ENCODE data around the gene CSTF1.

The CSTF1 gene

DNA sequence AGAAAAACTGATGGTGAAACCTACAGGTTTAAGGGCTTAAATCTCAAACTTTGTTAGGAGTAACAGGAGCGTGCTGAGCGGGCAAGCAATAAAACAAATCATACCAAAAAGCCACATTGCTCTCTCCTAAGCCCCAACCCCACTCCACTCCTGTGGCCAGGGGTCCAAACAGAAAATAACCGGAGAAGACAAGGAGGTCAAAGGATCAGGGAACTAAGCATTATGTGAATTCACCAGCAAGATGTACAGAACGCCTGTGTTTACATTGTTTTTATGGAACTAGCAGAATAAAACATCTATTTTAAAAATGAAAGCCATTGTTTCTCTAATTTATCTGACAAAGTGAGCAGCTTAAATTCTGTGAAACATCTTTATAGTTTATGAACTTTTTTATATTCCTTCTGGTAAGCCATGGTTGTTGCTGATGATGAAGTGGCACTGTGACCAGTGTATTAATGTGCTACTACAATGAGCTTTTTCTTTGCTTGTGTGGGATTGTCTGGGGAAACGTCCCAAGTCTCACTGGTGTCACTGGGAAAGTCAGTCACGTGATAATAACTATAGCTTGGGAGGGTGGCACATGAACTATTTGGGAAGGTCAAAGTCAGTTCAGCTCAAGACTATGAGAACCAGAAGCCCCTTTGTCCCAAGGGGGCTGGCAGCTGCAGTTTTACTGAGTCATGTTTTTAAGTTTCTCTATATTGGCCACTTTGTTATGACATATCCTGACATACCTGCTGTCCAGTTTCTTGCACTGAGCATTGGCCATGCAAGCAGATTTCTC is 23.9 kb upstream of the CSTF1 start:
- in situ Hi-C loops (cut with MboI; ENCODE audit: low sequenced_read_pairs, unreplicated experiment) = no loop called here
- TF ChIP-seq, protein P1, sequence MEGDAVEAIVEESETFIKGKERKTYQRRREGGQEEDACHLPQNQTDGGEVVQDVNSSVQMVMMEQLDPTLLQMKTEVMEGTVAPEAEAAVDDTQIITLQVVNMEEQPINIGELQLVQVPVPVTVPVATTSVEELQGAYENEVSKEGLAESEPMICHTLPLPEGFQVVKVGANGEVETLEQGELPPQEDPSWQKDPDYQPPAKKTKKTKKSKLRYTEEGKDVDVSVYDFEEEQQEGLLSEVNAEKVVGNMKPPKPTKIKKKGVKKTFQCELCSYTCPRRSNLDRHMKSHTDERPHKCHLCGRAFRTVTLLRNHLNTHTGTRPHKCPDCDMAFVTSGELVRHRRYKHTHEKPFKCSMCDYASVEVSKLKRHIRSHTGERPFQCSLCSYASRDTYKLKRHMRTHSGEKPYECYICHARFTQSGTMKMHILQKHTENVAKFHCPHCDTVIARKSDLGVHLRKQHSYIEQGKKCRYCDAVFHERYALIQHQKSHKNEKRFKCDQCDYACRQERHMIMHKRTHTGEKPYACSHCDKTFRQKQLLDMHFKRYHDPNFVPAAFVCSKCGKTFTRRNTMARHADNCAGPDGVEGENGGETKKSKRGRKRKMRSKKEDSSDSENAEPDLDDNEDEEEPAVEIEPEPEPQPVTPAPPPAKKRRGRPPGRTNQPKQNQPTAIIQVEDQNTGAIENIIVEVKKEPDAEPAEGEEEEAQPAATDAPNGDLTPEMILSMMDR (IDR thresholded peaks at IDR 0.05; ENCODE audit: borderline replicate concordance, control extremely low read depth, extremely low read depth, insufficient read depth, missing control alignments) = no peak
- no peak for DNase-seq (ENCODE audit: low spot score)

GRCh38 chr20:56369179-56369578 is 23.3 kb upstream of the CSTF1 start:
- no peak for DNase-seq (ENCODE audit: low spot score)
- in situ Hi-C loops (cut with MboI; ENCODE audit: low sequenced_read_pairs, unreplicated experiment) = no loop called here
- TF ChIP-seq, protein P1 (IDR thresholded peaks at IDR 0.05; ENCODE audit: borderline replicate concordance, control extremely low read depth, extremely low read depth, insufficient read depth, missing control alignments) = no peak

DNA sequence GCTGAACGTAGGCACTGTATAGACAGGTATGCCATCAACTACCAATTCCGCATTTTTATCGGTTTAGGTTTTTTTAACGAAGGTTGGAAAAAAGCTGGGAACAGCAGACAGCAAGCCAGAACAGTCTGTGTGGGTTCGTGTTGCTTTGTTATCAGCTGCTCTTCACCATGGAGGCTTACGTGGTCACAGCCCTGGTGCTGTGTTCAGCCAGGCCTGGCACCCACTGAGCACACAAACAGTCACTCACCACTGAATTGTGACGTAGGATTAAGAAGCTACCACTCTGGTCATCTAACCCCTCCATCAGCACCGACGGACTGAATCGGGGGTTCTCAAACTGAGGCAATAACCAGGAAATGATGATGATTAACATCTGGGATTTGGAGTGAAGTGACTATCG is 20.5 kb upstream of the CSTF1 start:
- in situ Hi-C loops (cut with MboI; ENCODE audit: low sequenced_read_pairs, unreplicated experiment) = no loop called here

GRCh38 chr20:56372850-56373249 is 19.6 kb upstream of the CSTF1 start:
- DNase-seq (ENCODE audit: low spot score) = no peak
- TF ChIP-seq, protein P1 (IDR thresholded peaks at IDR 0.05; ENCODE audit: borderline replicate concordance, control extremely low read depth, extremely low read depth, insufficient read depth, missing control alignments) = no peak
- in situ Hi-C loops (cut with MboI; ENCODE audit: low sequenced_read_pairs, unreplicated experiment) = no loop called here

More for the DNA sequence above, 20.5 kb upstream of the CSTF1 start:
- DNase-seq (ENCODE audit: low spot score) = no peak
- TF ChIP-seq, protein P1 (IDR thresholded peaks at IDR 0.05; ENCODE audit: borderline replicate concordance, control extremely low read depth, extremely low read depth, insufficient read depth, missing control alignments) = no peak

DNA sequence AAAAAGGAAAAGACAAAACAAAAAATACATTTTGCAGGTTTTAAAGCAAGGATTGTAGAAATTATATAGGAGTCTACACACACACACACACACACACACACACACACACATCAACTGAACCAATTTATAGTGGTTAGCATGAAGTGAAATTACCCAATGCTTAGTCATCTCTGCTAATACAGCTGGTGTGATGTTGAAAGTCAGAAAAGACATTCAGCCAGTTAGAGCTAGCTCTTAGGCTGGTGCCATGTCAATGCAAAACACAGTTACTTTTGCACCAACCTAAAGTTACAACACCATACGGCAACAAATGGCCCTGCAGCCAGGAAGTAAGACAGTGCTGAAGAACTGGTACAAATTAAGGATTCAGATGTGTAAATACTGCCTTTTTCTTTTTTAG is 18.5 kb upstream of the CSTF1 start:
- no peak for DNase-seq (ENCODE audit: low spot score)
- TF ChIP-seq, protein P1 (IDR thresholded peaks at IDR 0.05; ENCODE audit: borderline replicate concordance, control extremely low read depth, extremely low read depth, insufficient read depth, missing control alignments) = no peak
- in situ Hi-C loops (cut with MboI; ENCODE audit: low sequenced_read_pairs, unreplicated experiment) = no loop called here

GRCh38 chr20:56376331-56376730 is 16.1 kb upstream of the CSTF1 start:
- in situ Hi-C loops (cut with MboI; ENCODE audit: low sequenced_read_pairs, unreplicated experiment) = no loop called here
- no peak for DNase-seq (ENCODE audit: low spot score)

More at GRCh38 chr20:56376331-56376730, 16.1 kb upstream of the CSTF1 start:
- TF ChIP-seq, protein P1 (IDR thresholded peaks at IDR 0.05; ENCODE audit: borderline replicate concordance, control extremely low read depth, extremely low read depth, insufficient read depth, missing control alignments) = no peak

Data from GM13976 (cell line).